ENCODE results near the gene BTNL3.
"Not testable (repeated sequence)": the region's sequence is repeated elsewhere in the genome, so short reads cannot be mapped to it uniquely, and the experiment has no call there.

BTNL3 gene

GRCh38 chr5:180988592-180988991 lies at the start of gene BTNL3:
Gene BTNL3, plus strand, starts transcription at chr5:180988846. Its CDS starts 183 bp downstream, at chr5:180989029.
- no peak for DNase-seq (ENCODE audit: low spot score)

GRCh38 chr5:180950291-180950949 lies 38.2 kb upstream of the BTNL3 start:
- no peak for DNase-seq (ENCODE audit: low spot score)

- DNase-seq (ENCODE audit: low spot score): no peak
Observed at GRCh38 chr5:180959661-180960060, 29.0 kb upstream of the BTNL3 start.

- no peak for DNase-seq (ENCODE audit: low spot score)
Observed at GRCh38 chr5:180960209-180960608, 28.4 kb upstream of the BTNL3 start.

- no peak for DNase-seq (ENCODE audit: low spot score)
Observed at GRCh38 chr5:180969406-180969805, 19.2 kb upstream of the BTNL3 start.

GRCh38 chr5:180970336-180970735 lies 18.3 kb upstream of the BTNL3 start:
- DNase-seq (ENCODE audit: low spot score): no peak

GRCh38 chr5:180970875-180971274 lies 17.8 kb upstream of the BTNL3 start:
- no peak for DNase-seq (ENCODE audit: low spot score)

GRCh38 chr5:180974612-180975315 lies 13.9 kb upstream of the BTNL3 start:
- DNase-seq (ENCODE audit: low spot score): no peak

- DNase-seq (ENCODE audit: low spot score): no peak
Observed at GRCh38 chr5:180975338-180975737, 13.3 kb upstream of the BTNL3 start.

- no peak for DNase-seq (ENCODE audit: low spot score)
Observed at GRCh38 chr5:180976518-180976917, 12.1 kb upstream of the BTNL3 start.

- no peak for DNase-seq (ENCODE audit: low spot score)
Observed at GRCh38 chr5:180977852-180978251, 10.8 kb upstream of the BTNL3 start.

GRCh38 chr5:180982008-180982741 lies 6.5 kb upstream of the BTNL3 start:
- DNase-seq (ENCODE audit: low spot score): no peak

- DNase-seq (ENCODE audit: low spot score): no peak
Observed at GRCh38 chr5:180988016-180988415, 630 bp upstream of the BTNL3 start.

- no peak for DNase-seq (ENCODE audit: low spot score)
Observed at GRCh38 chr5:180990086-180990881, 1.6 kb downstream of the BTNL3 start.

GRCh38 chr5:180990882-180991242 lies 2.2 kb downstream of the BTNL3 start:
- no peak for DNase-seq (ENCODE audit: low spot score)

GRCh38 chr5:181001947-181002346 lies 13.3 kb downstream of the BTNL3 start:
- no peak for DNase-seq (ENCODE audit: low spot score)

GRCh38 chr5:181005791-181006190 lies 17.1 kb downstream of the BTNL3 start:
- DNase-seq (ENCODE audit: low spot score): peak; percentile 0

GRCh38 chr5:181008136-181008535 lies 19.5 kb downstream of the BTNL3 start:
- peak; percentile 0 for DNase-seq (ENCODE audit: low spot score)

GRCh38 chr5:181010018-181010417 lies 21.4 kb downstream of the BTNL3 start:
- not testable (repeated sequence) for DNase-seq (ENCODE audit: low spot score)

GRCh38 chr5:181014654-181015053 lies 26.0 kb downstream of the BTNL3 start:
- not testable (repeated sequence) for DNase-seq (ENCODE audit: low spot score)

- not testable (repeated sequence) for DNase-seq (ENCODE audit: low spot score)
Observed at GRCh38 chr5:181017448-181017847, 28.8 kb downstream of the BTNL3 start.

GRCh38 chr5:181020688-181021087 lies 32.0 kb downstream of the BTNL3 start:
- DNase-seq (ENCODE audit: low spot score): no peak

Measured in hematopoietic multipotent progenitor cell treated with erythropoietin and hydrocortisone succinate and interleukin-3 and kit ligand, for 15 days (in vitro differentiated cells).